Measurements from ENCODE around the gene SHD. TPM values are rescaled to one million over a fixed set of nuclear protein-coding genes. Genes with fewer than 3 reads are reported as not detected.
A peak's percentile ranks its signal among the peaks of the same experiment; 100 is the strongest.

The SHD gene
- total and polyA plus RNA-seq, 2 of the 13 experiments (the other 11 are each of a cell fraction or from before 2014, with no cell fraction given) = 0.11 to 0.20 TPM

GRCh38 chr19:4234142-4234861 lies 44.8 kb upstream of the SHD start:
- ChIA-PET POLR2A (interaction anchor here (0.9 to 2.0 kb wide), 3 partner anchors 9 to 89 kb away, joined by 3 to 14 read pairs (median 3); partner anchors contain the start of gene YJU2), CTCF (ENCODE audit: low intra/inter-chr PET ratio, low total read pairs) (no interaction called here)
- peak; percentile 63 for ATAC-seq
- no peaks in the 10 kb centered on the region; a peak in 1 of 5 replicates for H3K27me3 ChIP-seq (ENCODE audit: control insufficient read depth in 1 of 2, insufficient read depth in 2 of 2, low read length in 2 of 2)
- BruUV-seq (replicated peaks) = no TSS peak
- in situ Hi-C loops (cut with HindIII; ENCODE audit: extremely low pct_ligation_motif_present, low pct_unique_long_range_greater_than_20kb) (no loop called here), intact Hi-C loops (cut with micrococcal nuclease; ENCODE audit: unreplicated experiment) (no loop called here)
- H3K79me2 ChIP-seq (ENCODE audit: insufficient read depth, low read length) = no peaks in the 10 kb centered on the region
- peak overlapping the region; percentile 64 for H3K27ac ChIP-seq (ENCODE audit: extremely low read length, insufficient read depth, low read length)
- H3K36me3 ChIP-seq (replicated peaks in 1 of 2; ENCODE audit: control insufficient read depth in 1 of 2, insufficient read depth in 2 of 2, low read length in 2 of 2) = no peaks in the 10 kb centered on the region
- peak overlapping the region; percentile 88 for H3K4me2 ChIP-seq (ENCODE audit: low read depth, low read length)
- H3K9me3 ChIP-seq (ENCODE audit: low read length) = no peaks in the 10 kb centered on the region
- H3K9ac ChIP-seq (ENCODE audit: insufficient read depth, low read depth, low read length) = peak overlapping the region; percentile 69; the same call in 1 of the 2 replicates
- H4K20me1 ChIP-seq (ENCODE audit: insufficient read depth, low read length) = no peaks in the 10 kb centered on the region
- 3% methylated on average over 14 of the region's 21 CpGs for WGBS (ENCODE audit: low lambda C conversion rate)
- peak; percentile 62 for DNase-seq (ENCODE audit: low spot score)
- no peak for FAIRE-seq
- H3K4me3 ChIP-seq (replicated peaks in 1 of 3; ENCODE audit: insufficient read depth in 1 of 3, low read depth in 2 of 3, low read length in 3 of 3) = peak overlapping the region; percentile 44 to 65 (median 47)
- peaks cover 37% of the 10 kb centered on the region for H3K4me1 ChIP-seq (ENCODE audit: insufficient read depth, low read length)
- no peak overlapping the region for H2AFZ ChIP-seq (ENCODE audit: low read length)
- TF ChIP-seq RFXAP (CRISPR knock-in tag; IDR thresholded peaks at IDR 0.05; ENCODE audit: borderline replicate concordance) (0 out of 2 replicates have a peak, but pooled peaks have one; percentile 19), IRF9 (CRISPR knock-in tag; IDR thresholded peaks at IDR 0.05; ENCODE audit: borderline replicate concordance) (peak; percentile 37; the same call in 1 of the 2 replicates), GPN1 (CRISPR knock-in tag; IDR thresholded peaks at IDR 0.05; ENCODE audit: borderline replicate concordance) (no peak), ZNF280D (CRISPR knock-in tag; IDR thresholded peaks at IDR 0.05) (0 out of 2 replicates have a peak, but pooled peaks have one; percentile 63), ZNF609 (CRISPR knock-in tag; IDR thresholded peaks at IDR 0.05; ENCODE audit: borderline replicate concordance) (peak; percentile 53; the same call in 1 of the 2 replicates), ZMYM3 (CRISPR knock-in tag; IDR thresholded peaks at IDR 0.05) (peak; percentile 73), ZNF883 (CRISPR knock-in tag; IDR thresholded peaks at IDR 0.05; ENCODE audit: not compliant biosample characterization) (no peak), BRCA1 (CRISPR knock-in tag; IDR thresholded peaks at IDR 0.05) (no peak), MED1 (CRISPR knock-in tag; IDR thresholded peaks at IDR 0.05) (peak; percentile 84), ZNF207 (IDR thresholded peaks at IDR 0.05; ENCODE audit: borderline replicate concordance) (no peak)
- TF ChIP-seq, protein P1, sequence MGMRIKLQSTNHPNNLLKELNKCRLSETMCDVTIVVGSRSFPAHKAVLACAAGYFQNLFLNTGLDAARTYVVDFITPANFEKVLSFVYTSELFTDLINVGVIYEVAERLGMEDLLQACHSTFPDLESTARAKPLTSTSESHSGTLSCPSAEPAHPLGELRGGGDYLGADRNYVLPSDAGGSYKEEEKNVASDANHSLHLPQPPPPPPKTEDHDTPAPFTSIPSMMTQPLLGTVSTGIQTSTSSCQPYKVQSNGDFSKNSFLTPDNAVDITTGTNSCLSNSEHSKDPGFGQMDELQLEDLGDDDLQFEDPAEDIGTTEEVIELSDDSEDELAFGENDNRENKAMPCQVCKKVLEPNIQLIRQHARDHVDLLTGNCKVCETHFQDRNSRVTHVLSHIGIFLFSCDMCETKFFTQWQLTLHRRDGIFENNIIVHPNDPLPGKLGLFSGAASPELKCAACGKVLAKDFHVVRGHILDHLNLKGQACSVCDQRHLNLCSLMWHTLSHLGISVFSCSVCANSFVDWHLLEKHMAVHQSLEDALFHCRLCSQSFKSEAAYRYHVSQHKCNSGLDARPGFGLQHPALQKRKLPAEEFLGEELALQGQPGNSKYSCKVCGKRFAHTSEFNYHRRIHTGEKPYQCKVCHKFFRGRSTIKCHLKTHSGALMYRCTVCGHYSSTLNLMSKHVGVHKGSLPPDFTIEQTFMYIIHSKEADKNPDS (CRISPR knock-in tag; IDR thresholded peaks at IDR 0.05) = peak; percentile 58; the same call in 1 of the 2 replicates
